Heart left ventricle (tissue), 13 donors: ENCODE measurements around the gene TIAL1.

Experiments
- CTCF ChIP-seq, 12 donors: fragments of 200-600 bp; sonication (generic) in 4 of 12; IDR thresholded peaks; one replicate each; pipeline versions ENCODE4 v1.5.0 to v1.8.0; 2018 to 2022; ENCODE audit warnings: antibody characterized with exemption in 12 of 12, mild to moderate bottlenecking in 5 of 12
- POLR2A ChIP-seq, 2 donors: fragments of 450-650 bp; IDR thresholded peaks; one replicate each; pipeline ENCODE4 v1.6.1; 2017; ENCODE audit warnings: antibody characterized with exemption in 2 of 2, mild to moderate bottlenecking in 2 of 2, moderate library complexity in 2 of 2
- donor health status: ischemic (EF 13 %, LVEDD 7.1; RV severe dilation, severe dysfunction).
- donor health status: DM: no; HTN: yes; CAD: no.
- donor health status: DM: no; HTN: no; CAD: no.
- donor health status: ischemic (EF 25% LVEDD 6.9; RV normal size, moderate dysfunction).
- donor health status: ischemic (EF 25% LVEDD 5.7; RV mildly dilated, moderate dysfunction).
- donor health status: ischemic (EF 35%, LVEDD 5.7; RV mildly dilated, moderate dysfunction).
- donor health status: nonischemic (EF 11% LVEDD 7.7; RV severe dilation, severe dysfunction).
- donor health status: DM: yes; HTN: yes; CAD: no.
- donor health status: PGD.
- donor health status: ischemic (EF 29% LVEDD 5.4; RV normal size, mild dysfunction).
- donor health status: nonischemic (EF 23%, LVEDD 6.1; RV moderate dilation, normal function).

- TF ChIP-seq CTCF (IDR thresholded peaks at IDR 0.05) (no peak), POLR2A (IDR thresholded peaks at IDR 0.05) (peak in 1 of 2 donors; percentile 31)
Measured at GRCh38 chr10:119542357-119542987, 54.3 kb downstream of the TIAL1 start, which contains the start of gene RGS10.
